HuH-7.5 (cell line): ENCODE measurements around the gene NRP2.
A peak's percentile ranks its signal among the peaks of the same experiment; 100 is the strongest.

ENCODE experiments used
- DNase-seq: peaks from one replicate; pipeline ENCODE4 v3.0.0; 2011; ENCODE audit warnings: low spot score

The NRP2 gene

DNA sequence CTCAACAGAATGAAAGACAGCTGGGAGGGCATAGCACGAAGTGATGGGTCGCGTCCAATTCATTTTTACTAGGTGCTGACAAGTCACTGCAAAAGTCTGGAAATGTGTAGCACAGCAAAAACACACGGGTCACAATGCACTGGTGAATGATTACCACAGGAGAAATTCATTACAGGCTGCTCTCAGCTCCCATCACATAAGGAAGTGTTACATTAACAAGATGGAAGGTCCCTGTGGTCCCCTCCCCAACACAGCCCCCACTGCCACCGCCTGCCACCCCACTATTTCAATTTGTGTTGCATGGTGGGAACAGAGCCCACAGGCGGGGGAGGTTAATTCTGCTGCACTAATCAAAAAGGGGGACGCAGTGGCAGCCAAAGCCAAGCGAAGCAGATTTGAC lies 122.8 kb downstream of the NRP2 start:
- no peak for DNase-seq

DNA sequence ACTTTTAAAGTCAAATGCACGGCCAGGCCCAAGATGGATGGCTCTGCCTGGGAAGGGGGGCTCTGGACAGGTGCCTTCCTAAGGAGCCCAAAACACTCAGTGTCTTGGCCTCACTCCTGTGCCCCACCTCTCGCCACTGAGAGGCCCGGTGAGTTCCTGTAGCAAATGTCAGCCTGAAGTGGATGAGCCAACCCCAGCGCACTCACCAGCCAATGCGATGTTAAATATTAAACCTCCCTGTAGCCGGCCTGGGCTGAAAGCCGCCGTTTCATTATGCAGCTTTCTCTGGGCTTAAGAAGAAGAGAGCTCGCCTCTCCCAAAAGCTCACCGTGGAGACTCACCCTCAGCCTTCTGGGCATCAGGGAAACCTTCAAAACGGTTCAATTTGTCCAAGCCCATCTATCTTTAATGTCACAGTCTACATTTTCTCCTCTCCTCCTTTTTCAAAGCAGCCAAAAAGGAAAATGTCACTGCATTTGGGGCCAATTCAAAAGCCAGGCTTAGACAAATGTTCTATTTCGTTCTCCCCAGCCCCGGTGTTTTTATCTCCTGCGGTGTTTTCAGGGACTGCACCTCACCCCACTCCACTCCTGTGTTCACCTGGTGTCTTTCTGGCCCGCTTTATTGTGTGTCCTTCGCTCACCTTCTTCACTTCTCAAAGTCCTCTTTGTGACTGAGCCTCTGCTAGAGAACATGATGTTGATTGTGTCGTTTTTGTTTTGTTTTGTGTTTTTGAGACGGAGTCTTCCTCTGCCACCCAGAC lies 124.0 kb downstream of the NRP2 start:
- peak; percentile 65 for DNase-seq

DNA sequence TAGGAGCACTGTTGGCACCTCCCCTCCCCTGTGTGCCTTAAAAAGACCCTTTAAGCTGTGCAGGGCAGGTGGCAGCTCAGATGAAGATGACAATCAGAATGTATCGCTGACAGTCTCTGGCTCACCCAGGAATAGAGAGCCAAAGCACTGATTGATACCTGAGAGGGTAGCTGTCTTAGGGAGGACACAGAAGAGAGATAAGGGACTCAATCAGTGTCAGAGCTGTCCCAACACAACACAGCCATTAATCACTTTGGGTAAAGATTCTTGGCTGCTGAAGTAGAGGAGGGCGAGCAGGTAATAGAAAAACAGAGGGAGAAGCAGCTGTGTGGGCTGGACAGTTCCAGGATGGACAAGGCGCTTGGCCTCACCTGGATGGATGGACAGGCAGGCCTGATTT lies 124.9 kb downstream of the NRP2 start:
- no peak for DNase-seq

DNA sequence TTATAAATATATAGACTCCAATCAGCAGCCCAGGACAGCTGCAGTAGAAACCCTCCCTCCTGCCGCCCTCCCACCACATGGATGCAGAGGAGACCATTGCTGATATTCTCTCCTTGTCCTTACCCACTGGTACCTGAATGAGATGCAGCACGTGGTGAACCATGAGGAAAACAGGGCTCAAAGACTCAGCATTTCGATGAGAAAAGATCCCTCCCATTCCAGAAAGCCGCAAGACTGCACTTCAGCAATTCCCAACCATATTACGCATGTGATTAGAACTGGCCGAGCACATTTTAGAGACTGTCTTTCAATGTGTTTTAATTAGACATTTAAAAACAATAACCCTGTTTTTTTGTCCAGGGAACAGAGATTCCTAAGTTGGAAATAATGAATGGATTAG lies 125.5 kb downstream of the NRP2 start:
- DNase-seq: no peak

DNA sequence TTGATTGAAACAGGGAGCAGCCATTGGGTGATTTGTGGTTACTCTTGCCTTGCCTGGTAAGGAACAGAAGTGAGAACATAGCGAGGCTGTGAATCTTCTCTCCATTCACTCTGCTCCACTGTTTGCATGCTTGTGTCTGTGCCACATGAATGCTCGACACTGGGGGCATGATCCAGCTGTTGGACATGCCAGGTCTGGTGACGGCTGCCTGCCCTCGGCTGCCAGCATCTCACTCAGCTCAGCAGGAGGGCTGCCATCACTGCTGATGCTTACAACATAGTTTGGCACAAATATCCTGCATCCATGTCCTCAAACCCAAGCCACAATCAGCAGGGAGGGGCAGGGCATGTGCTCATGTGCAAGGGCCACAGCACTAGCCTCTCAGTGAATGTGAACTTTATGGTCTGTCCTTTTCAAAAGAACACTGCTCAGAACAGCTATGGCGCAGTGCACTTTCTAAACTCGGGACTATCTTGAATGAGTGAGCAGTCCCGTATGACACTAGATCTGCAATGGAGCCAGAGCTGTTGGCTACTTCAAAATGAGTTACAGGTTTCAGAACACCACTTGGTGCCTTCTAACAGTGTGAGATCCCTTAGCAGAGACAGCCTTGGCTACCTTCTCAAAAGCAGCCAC lies 126.3 kb downstream of the NRP2 start:
- DNase-seq: no peak

DNA sequence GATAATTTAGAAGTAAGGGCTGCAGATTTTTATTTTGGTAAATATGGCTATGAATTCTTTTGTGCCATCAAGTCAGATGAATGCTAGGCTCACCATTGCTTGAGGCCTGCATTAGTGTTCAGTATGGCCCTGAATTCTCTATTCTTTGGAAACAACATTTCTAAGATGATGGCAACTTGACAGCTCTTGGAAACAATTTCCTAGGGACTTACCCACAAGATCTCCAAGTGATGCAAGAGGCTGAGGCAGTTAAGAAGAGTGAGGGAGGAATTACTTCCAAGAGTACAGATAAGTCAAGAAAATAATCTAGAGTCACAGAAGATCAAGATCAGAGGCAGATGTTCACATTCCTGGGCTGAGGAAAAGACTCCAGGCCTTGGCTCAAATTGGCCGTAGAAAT lies 129.1 kb downstream of the NRP2 start:
- DNase-seq: no peak

DNA sequence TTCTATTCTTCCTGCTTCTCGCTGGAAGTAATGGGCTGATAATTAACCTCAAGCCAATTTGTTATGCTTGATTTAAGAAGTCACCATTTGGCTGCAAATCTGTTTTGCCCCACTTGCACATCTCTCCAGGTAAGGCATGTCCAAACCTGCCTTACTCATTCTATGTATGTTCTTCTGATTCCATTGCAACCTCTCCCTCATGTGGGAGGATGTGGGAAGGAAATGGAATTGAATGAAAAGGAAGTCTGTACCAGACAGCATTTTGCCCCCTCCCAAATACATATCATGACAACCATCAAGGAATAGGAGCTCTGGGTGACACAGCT lies 131.7 kb downstream of the NRP2 start:
- no peak for DNase-seq

DNA sequence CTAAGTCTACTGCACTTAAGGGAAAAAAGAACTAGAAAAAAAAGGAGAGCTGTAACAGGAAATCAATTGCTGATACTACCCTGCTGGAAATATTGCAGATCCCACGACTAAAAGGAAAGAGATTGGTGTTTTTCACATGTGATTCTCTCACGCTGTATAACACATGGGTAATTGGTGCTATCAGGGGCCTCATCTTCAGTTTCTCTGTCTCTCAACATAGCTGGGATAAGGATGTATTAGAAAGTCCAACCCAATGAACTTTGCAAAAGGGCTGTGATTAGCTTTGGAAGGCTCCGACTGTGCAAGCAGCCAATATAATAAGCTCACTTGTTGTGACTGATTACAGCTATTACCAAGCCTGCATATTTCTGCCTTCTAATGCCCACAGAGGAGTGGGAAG lies 133.4 kb downstream of the NRP2 start:
- DNase-seq: no peak

DNA sequence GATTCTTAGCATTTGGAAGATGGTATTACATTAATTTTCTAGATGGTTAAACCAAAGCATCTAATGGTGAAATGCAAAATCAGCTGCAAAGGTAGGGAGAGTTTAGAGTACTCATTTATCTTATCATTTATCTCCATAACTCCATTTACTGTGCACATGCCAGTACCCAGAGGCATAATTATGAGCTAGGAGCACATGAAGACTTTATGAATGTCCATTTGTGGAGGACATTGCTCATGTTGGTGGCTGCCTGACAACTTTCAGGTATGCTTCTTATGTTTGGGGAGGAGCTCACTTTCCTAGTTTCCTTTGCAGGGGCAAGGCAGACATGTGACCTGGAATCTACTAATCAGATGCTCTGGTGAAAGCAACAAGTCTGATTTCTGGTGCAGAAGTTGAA lies 134.0 kb downstream of the NRP2 start:
- no peak for DNase-seq

DNA sequence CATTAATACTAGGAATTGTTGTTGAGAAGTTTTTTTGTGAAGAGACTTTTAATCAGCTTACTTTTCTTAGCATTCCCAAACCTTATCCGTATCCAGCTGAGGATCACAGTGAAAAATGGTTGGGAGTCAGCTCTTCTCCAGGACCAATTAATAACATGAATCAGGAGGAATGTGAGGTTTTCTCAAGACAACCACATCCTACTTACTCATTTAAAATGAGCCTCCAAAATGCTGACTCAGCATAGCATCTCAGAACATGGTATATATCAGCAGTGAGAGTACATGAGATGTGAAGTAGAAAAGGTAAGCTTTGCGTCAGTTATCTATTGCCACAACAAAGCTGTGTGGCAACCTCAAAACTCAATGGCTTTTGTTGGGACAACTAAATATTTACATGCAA lies 140.3 kb downstream of the NRP2 start:
- no peak for DNase-seq

DNA sequence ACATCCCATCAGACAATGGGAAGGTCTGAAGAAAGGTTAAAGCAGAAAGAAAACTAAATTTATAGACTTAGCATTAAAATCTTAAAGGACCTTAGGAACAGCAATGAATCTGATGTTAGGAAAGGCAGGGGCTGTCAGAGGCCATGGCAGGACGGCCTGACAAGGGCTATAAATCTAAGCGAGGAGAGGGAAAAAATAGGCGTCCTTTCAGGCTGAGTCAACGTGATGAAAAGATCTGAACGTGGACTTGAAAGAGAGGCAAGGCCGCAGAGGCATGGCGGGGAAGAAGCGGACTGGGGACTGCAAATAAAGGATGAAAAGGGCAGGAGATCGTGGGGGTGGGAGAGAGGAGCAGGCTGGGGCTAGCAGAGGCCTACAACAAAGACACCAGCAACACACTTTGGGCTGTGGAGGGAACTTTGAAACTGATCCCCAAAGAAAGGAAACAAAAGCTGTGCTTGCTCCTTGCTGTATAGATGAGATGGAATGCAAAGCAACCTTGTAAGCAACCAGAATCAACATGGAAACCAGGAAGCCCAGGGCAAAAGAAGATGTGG lies 145.6 kb downstream of the NRP2 start:
- no peak for DNase-seq

DNA sequence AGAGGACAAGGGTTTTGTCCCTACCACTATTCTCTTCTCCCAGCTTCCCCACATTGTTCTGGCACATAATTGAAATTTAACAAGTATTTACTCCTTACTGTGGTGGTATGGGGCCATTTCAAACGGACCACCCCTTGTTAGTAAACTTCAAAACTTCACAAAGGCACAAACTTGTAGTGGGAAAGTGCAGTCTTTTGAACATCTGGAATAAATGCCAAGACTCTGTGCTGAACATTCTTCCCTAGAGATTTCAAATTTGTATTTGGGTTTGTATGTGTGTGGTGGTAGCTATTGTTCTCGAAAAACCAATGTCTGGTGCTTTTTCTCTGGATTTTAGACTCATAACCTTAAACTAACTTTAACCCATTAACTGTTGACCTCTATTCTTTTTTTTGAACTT lies 151.6 kb downstream of the NRP2 start:
- no peak for DNase-seq

DNA sequence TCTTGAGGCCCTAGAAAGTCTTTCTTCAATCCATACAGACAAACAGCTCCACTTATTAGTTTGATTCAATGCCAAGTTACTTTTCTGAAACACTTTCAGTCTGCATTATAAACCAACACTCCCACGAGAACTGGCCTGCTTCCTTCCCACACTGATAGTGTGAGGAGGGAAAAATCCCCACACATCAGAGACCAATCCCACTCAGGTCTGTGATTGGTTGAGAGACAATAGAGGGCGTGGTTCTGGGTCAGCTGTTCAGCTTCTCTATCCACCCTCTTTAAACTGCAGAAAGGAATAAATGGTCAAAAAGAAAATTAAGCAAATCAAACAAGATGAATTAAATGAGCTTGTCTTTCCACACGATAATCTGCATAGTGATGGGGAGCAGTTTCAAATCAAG lies 152.5 kb downstream of the NRP2 start:
- DNase-seq: no peak

DNA sequence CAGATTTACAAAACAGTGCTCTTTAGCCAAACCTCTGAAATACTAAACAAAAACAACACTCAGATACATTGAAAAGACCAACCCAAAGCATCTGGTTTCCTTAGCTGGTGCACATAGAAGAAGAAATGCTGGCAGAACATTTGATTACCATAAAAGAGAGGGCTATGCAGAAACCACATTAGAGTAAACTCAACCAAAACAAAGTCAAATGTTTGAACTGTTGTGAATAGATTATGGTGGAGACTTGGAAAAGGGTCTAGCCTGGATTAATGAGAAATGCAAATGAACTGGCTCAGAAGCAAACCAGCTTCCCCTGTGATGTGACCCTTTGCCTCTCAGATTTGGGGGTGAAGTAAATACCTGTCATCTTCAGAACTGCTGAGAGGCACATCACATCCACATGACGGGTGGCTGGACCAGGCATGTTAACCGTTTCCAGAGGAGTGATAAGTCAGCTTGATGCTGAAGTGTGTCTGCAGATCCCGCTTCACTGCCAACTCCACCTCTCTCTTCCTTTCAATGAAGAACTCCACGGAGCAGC lies 153.0 kb downstream of the NRP2 start:
- DNase-seq: no peak

DNA sequence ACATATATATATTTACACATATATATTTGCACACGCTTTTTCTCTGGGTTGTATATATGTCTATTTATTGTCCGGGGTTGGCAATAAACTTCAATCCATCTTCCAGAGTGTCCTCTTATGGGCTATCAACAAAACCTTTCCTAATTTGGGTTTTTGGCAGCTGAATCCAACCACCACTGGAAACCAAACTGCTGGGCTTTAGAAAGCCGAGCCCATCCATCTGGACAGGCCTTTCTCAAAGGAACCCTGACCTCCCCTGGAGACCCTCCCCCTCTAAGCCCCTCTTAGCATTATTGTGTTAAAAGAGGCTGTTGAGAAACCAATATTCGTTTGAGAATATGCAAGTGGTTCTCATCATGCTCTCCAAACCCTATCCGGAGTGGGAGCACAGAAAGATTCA lies 153.6 kb downstream of the NRP2 start:
- no peak for DNase-seq

DNA sequence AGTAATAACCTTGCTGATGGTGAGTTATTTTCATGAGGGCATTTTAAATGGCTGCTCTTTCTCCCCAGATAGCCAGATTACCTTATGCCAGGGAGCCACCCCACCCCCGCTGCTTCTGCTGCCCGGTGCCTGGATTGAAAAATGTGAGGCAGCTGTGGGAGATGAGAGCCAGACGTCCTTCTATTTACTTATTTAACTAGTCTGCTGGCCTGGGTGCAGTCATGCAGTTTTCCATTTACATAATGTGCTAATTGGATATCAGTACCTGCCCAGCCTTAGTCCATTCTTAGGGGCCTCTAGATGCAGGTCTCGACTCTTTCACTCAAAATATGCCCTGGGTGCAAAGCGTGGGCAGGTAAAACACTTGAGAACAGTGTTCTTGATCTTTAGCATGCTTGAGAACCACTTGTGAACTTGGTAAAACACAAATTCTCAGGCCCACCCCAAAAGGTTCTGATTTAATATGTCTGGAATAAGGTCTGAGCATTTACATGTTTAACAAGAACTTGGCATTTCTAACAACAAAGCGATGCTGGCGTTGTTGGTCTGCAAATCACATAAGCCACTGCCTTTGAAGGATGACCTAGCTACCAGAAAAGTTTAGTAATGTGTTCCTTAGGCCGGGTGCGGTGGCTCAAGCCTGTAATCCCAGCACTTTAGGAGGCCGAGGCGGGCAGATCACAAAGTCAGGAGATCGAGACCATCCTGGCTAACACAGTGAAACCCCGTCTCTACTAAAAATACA lies 154.3 kb downstream of the NRP2 start:
- DNase-seq: no peak

DNA sequence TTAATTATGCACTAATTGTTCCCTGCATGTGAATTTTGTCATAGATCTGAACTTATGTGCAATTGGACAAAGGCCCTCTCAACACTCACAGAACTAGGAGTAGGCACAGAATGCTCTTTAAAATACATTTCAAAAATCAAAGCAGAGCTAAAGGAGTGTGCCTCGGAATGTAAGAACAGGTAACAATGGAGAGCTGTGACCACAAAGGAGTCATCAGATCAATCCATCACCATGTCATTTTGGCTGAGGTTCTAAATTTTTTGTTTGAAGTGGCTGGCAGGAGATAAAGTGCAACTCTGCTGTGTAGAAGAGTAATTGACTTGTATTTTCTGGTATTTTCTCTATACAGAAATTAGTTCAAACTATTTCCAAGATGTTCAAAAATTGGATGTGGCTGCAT lies 155.4 kb downstream of the NRP2 start:
- no peak for DNase-seq

DNA sequence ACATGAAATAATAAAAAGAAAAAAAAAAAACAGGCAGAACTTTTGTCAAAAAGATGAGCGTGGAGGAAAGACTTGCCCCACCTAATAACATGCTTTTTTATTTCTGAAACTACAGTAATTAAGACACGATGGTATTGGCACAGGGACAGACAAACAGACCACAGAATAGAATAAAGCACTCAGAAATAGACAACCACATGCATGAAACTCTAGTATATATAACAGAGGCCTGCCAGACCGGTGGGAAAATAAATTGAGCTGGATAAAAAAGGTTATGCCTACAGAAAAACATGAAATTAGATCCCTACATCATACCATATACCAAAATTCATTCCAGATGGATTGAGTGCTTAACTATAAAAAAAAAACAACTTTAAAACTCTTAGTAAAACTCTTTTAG lies 163.1 kb downstream of the NRP2 start:
- DNase-seq: no peak
